ENCODE data around the gene ZNF200. TPM values are rescaled to one million over a fixed set of nuclear protein-coding genes. Genes with fewer than 3 reads are reported as not detected.

Gene ZNF200
- total and polyA plus RNA-seq, 10 donors: 4.2 to 24.4 (median 15.1) TPM

DNA sequence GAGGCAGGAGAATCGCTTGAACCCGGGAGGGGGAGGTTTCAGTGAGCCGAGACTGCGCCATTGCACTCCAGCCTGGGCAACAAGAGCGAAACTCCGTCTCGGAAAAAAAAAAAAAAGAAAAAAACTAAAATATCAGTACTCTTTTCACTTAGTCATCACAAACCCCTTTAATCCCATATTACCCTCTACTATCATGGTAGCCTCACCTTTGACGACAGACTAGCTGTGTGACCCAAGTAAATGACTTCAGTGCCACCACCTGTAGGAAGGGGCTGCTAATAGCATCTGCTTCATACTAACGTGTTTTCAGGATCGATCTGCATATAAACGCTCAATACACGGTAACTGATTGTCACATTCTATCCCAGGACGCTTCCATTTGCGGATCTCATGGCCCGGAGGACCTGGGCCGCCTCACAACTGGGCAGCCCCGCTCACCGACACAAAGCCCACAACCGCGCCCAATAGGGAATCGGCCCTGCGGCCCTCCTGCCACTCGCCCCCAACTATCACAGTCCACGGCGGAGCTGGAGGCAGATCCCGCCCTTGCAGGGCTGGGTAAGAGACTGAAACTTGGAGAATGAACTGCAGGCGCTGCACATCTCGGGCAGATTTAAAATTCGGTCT is 47.3 kb upstream of the ZNF200 start:
- no peak for TF ChIP-seq CTCF (IDR thresholded peaks at IDR 0.05 in 8 of 11, conservative IDR thresholded peaks at IDR 0.05 in 3 of 11)
- TF ChIP-seq POLR2A (IDR thresholded peaks at IDR 0.05): no peak
- no peak for TF ChIP-seq POLR2AphosphoS5 (IDR thresholded peaks at IDR 0.05)
- Histone ChIP-seq H3K4me3 (peak overlapping the region; percentile 77 to 99 (median 96)), H3K9me3 (peaks cover 0 to 27% (median 17%) of the 10 kb centered on the region in 8 donors), H3K27ac (peak overlapping the region; percentile 97 to 100 (median 100)), H3K36me3 (peaks cover 0 to 28% (median 21%) of the 10 kb centered on the region in 6 donors), H3K27me3 (replicated peaks in 1 of 7) (no peaks in the 10 kb centered on the region), H3K4me1 (peaks cover 17 to 46% (median 37%) of the 10 kb centered on the region in 6 donors)
- WGBS, 5 donors: 10 to 29% (median 19%) methylated on average over 16 to 29 of the region's 29 CpGs
- intact Hi-C loops (cut with DNase I; ENCODE audit: low total_unique reads): loop anchor here (10.0 kb wide), 1 partner anchor 223 kb away; the partner anchor contains the start of gene CLUAP1
- no peak for DNase-seq

GRCh38 chr16:3281222-3281820 is 46.4 kb upstream of the ZNF200 start:
- TF ChIP-seq CTCF (IDR thresholded peaks at IDR 0.05 in 8 of 11, conservative IDR thresholded peaks at IDR 0.05 in 3 of 11): no peak
- TF ChIP-seq POLR2A (IDR thresholded peaks at IDR 0.05): no peak
- TF ChIP-seq POLR2AphosphoS5 (IDR thresholded peaks at IDR 0.05): no peak
- peak overlapping the region in 1 of 8 donors; percentile 100 for H3K27ac ChIP-seq
- WGBS, 5 donors: 79 to 88% (median 82%) methylated on average over 6 of the region's 6 CpGs
- peaks cover 0 to 19% (median 12%) of the 10 kb centered on the region in 6 donors for H3K36me3 ChIP-seq
- H3K27me3 ChIP-seq (replicated peaks in 1 of 7): no peaks in the 10 kb centered on the region
- intact Hi-C loops (cut with DNase I; ENCODE audit: low total_unique reads): loop anchor here (10.0 kb wide), 1 partner anchor 223 kb away; the partner anchor contains the start of gene CLUAP1
- H3K9me3 ChIP-seq: peaks cover 0 to 18% (median 8%) of the 10 kb centered on the region in 8 donors
- H3K4me1 ChIP-seq: peaks cover 17 to 44% (median 37%) of the 10 kb centered on the region in 6 donors
- no peak overlapping the region for H3K4me3 ChIP-seq
- no peak for DNase-seq

- 79 to 86% (median 84%) methylated on average over 5 of the region's 5 CpGs for WGBS, 5 donors
- TF ChIP-seq POLR2AphosphoS5 (IDR thresholded peaks at IDR 0.05) (peak in 1 of 3 donors; percentile 18), POLR2A (IDR thresholded peaks at IDR 0.05) (no peak)
- H3K9me3 ChIP-seq: no peaks in the 10 kb centered on the region
- H3K4me1 ChIP-seq: peaks cover 0 to 7% (median 3%) of the 10 kb centered on the region in 6 donors
- H3K4me3 ChIP-seq: no peak overlapping the region
- no peak overlapping the region for H3K27ac ChIP-seq
- no peaks in the 10 kb centered on the region for H3K27me3 ChIP-seq (replicated peaks in 1 of 7)
- intact Hi-C loops (cut with DNase I; ENCODE audit: low total_unique reads): loop anchor here (10.0 kb wide), 1 partner anchor 188 kb away; no protein-coding TSS in a partner anchor
- no peak for DNase-seq
- H3K36me3 ChIP-seq: no peaks in the 10 kb centered on the region
Observed at GRCh38 chr16:3276679-3277078, 41.7 kb upstream of the ZNF200 start.

DNA sequence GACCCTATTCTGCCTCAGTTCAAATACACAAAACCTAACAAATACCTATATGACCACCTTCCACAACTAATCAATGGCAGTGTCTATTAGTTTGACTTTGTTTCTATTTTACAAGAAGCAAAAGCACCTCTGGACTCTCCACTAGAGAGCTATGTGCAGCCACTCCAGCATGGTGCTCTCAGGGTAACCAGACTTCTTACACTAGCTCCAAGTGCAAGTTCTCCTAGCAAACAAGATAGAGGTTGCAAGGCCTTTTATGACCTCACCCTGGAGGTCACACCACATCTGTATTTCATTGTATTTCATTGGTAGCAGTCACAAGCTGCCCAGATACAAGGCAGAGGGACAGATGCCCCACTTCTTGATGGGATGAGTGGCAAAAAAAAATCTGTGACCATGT is 40.0 kb upstream of the ZNF200 start:
- Histone ChIP-seq H3K4me1 (no peaks in the 10 kb centered on the region), H3K27me3 (replicated peaks in 1 of 7) (no peaks in the 10 kb centered on the region), H3K36me3 (no peaks in the 10 kb centered on the region), H3K27ac (no peak overlapping the region), H3K4me3 (no peak overlapping the region), H3K9me3 (peaks cover 0 to under 1% (median 0%) of the 10 kb centered on the region in 8 donors)
- intact Hi-C loops (cut with DNase I; ENCODE audit: low total_unique reads): loop anchor here (10.0 kb wide), 1 partner anchor 190 kb away; no protein-coding TSS in a partner anchor
- TF ChIP-seq POLR2A (IDR thresholded peaks at IDR 0.05): no peak
- no peak for TF ChIP-seq CTCF (IDR thresholded peaks at IDR 0.05 in 8 of 11, conservative IDR thresholded peaks at IDR 0.05 in 3 of 11)
- no peak for TF ChIP-seq POLR2AphosphoS5 (IDR thresholded peaks at IDR 0.05)
- DNase-seq: no peak
